ENCODE measurements around the gene ERI3. TPM values are rescaled to one million over a fixed set of nuclear protein-coding genes. Genes with fewer than 3 reads are reported as not detected.

The ERI3 gene
- total RNA-seq, 2 donors from 2014 or later: 71.9 to 92.1 TPM

DNA sequence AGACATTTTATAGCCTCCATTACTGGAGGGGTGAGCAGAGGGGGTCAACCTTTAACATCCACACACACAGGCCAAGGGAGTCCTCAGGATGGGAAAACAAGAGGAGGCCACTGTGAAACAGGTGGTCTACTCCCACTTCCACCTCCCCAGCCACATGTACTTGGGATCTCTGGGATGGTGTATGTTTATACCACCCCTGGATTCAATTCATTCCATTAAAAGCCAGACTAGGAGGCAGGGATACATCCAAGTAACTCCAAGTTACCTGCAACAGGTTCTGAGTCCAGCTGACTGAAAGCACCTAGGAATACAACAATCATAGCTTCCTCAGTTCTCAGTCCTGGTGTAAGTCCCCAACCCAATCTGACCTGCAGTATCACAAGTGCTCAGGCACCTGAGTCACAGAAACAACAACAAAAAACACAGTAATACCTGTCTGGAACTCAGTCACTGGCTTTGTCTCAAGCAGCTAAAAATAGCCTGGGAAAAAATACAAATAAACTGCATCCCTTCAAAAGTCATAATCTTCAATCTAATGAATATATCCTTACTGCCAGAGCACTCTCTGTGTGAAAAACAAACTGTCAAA, 9.8 kb downstream of the ERI3 start:
- peaks cover 14% of the 10 kb centered on the region for H3K36me3 Mint-ChIP-seq (ENCODE audit: low read depth)
- peaks cover 33% of the 10 kb centered on the region for H3K4me1 Mint-ChIP-seq
- TF ChIP-seq, protein P1, sequence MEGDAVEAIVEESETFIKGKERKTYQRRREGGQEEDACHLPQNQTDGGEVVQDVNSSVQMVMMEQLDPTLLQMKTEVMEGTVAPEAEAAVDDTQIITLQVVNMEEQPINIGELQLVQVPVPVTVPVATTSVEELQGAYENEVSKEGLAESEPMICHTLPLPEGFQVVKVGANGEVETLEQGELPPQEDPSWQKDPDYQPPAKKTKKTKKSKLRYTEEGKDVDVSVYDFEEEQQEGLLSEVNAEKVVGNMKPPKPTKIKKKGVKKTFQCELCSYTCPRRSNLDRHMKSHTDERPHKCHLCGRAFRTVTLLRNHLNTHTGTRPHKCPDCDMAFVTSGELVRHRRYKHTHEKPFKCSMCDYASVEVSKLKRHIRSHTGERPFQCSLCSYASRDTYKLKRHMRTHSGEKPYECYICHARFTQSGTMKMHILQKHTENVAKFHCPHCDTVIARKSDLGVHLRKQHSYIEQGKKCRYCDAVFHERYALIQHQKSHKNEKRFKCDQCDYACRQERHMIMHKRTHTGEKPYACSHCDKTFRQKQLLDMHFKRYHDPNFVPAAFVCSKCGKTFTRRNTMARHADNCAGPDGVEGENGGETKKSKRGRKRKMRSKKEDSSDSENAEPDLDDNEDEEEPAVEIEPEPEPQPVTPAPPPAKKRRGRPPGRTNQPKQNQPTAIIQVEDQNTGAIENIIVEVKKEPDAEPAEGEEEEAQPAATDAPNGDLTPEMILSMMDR (conservative IDR thresholded peaks at IDR 0.05): no peak
- Histone ChIP-seq H3K36me3 (ENCODE audit: control insufficient read depth, insufficient read depth, low read length) (peaks cover 16% of the 10 kb centered on the region), H3K4me1 (ENCODE audit: control insufficient read depth, insufficient read depth, low read length) (no peaks in the 10 kb centered on the region), H3K4me3 (ENCODE audit: low read length) (no peak overlapping the region), H3K9me3 (ENCODE audit: control insufficient read depth, low read length) (peaks cover 7% of the 10 kb centered on the region), H3K27ac (ENCODE audit: low read depth, low read length) (no peak overlapping the region), H3K27me3 (ENCODE audit: control insufficient read depth, insufficient read depth, low read length, poor library complexity, severe bottlenecking) (no peaks in the 10 kb centered on the region), H3K9ac (ENCODE audit: extremely low read depth, low read length, poor library complexity, severe bottlenecking) (no peak overlapping the region)
- no peak overlapping the region for H3K4me3 Mint-ChIP-seq
- no peak for DNase-seq
- no peak overlapping the region for H3K27ac Mint-ChIP-seq
- H3K9me3 Mint-ChIP-seq: no peaks in the 10 kb centered on the region
- no peaks in the 10 kb centered on the region for H3K27me3 Mint-ChIP-seq (ENCODE audit: insufficient read depth)

GRCh38 chr1:44339731-44340130, 15.3 kb downstream of the ERI3 start:
- peak overlapping the region; percentile 61 for H3K27ac Mint-ChIP-seq

GRCh38 chr1:44338136-44338535, 16.9 kb downstream of the ERI3 start:
- TF ChIP-seq, protein P1 (conservative IDR thresholded peaks at IDR 0.05): no peak
- H3K36me3 Mint-ChIP-seq (ENCODE audit: low read depth): peaks cover 55% of the 10 kb centered on the region
- Histone ChIP-seq H3K27ac (ENCODE audit: low read depth, low read length) (no peak overlapping the region), H3K9me3 (ENCODE audit: control insufficient read depth, low read length) (peaks cover 34% of the 10 kb centered on the region), H3K4me1 (ENCODE audit: control insufficient read depth, insufficient read depth, low read length) (peaks cover 6% of the 10 kb centered on the region), H3K36me3 (ENCODE audit: control insufficient read depth, insufficient read depth, low read length) (peaks cover 59% of the 10 kb centered on the region), H3K9ac (ENCODE audit: extremely low read depth, low read length, poor library complexity, severe bottlenecking) (no peak overlapping the region), H3K27me3 (ENCODE audit: control insufficient read depth, insufficient read depth, low read length, poor library complexity, severe bottlenecking) (no peaks in the 10 kb centered on the region), H3K4me3 (ENCODE audit: low read length) (peak overlapping the region; percentile 70)
- peaks cover 40% of the 10 kb centered on the region for H3K4me1 Mint-ChIP-seq
- H3K4me3 Mint-ChIP-seq: no peak overlapping the region
- H3K27me3 Mint-ChIP-seq (ENCODE audit: insufficient read depth): no peaks in the 10 kb centered on the region
- peaks cover 22% of the 10 kb centered on the region for H3K9me3 Mint-ChIP-seq
- no peak for DNase-seq
- no peak overlapping the region for H3K27ac Mint-ChIP-seq
- WGBS, 2 experiments (ENCODE audit: insufficient coverage in 1 of 2, insufficient read length in 1 of 2): 92 to 100% methylated on average over 1 to 2 of the region's 2 CpGs

More at GRCh38 chr1:44339731-44340130, 15.3 kb downstream of the ERI3 start:
- TF ChIP-seq, protein P1 (conservative IDR thresholded peaks at IDR 0.05): no peak
- Histone ChIP-seq H3K27me3 (ENCODE audit: control insufficient read depth, insufficient read depth, low read length, poor library complexity, severe bottlenecking) (no peaks in the 10 kb centered on the region), H3K9me3 (ENCODE audit: control insufficient read depth, low read length) (peaks cover 34% of the 10 kb centered on the region), H3K9ac (ENCODE audit: extremely low read depth, low read length, poor library complexity, severe bottlenecking) (no peak overlapping the region), H3K4me3 (ENCODE audit: low read length) (peak overlapping the region; percentile 70), H3K36me3 (ENCODE audit: control insufficient read depth, insufficient read depth, low read length) (peaks cover 51% of the 10 kb centered on the region), H3K27ac (ENCODE audit: low read depth, low read length) (no peak overlapping the region), H3K4me1 (ENCODE audit: control insufficient read depth, insufficient read depth, low read length) (peaks cover 6% of the 10 kb centered on the region)
- 60 to 76% methylated on average over 2 to 4 of the region's 4 CpGs for WGBS, 2 experiments (ENCODE audit: insufficient coverage in 1 of 2, insufficient read length in 1 of 2)
- Mint-ChIP-seq H3K4me3 (peak overlapping the region; percentile 36), H3K4me1 (peaks cover 41% of the 10 kb centered on the region), H3K27me3 (ENCODE audit: insufficient read depth) (no peaks in the 10 kb centered on the region), H3K36me3 (ENCODE audit: low read depth) (peaks cover 44% of the 10 kb centered on the region), H3K9me3 (peaks cover 22% of the 10 kb centered on the region)
- no peak for DNase-seq

Data from endodermal cell (in vitro differentiated cells).